Measurements from ENCODE around the gene B3GNT4. TPM values are rescaled to one million over a fixed set of nuclear protein-coding genes. Genes with fewer than 3 reads are reported as not detected.

Gene B3GNT4
- 0.29 TPM in 2 replicates for total RNA-seq

DNA sequence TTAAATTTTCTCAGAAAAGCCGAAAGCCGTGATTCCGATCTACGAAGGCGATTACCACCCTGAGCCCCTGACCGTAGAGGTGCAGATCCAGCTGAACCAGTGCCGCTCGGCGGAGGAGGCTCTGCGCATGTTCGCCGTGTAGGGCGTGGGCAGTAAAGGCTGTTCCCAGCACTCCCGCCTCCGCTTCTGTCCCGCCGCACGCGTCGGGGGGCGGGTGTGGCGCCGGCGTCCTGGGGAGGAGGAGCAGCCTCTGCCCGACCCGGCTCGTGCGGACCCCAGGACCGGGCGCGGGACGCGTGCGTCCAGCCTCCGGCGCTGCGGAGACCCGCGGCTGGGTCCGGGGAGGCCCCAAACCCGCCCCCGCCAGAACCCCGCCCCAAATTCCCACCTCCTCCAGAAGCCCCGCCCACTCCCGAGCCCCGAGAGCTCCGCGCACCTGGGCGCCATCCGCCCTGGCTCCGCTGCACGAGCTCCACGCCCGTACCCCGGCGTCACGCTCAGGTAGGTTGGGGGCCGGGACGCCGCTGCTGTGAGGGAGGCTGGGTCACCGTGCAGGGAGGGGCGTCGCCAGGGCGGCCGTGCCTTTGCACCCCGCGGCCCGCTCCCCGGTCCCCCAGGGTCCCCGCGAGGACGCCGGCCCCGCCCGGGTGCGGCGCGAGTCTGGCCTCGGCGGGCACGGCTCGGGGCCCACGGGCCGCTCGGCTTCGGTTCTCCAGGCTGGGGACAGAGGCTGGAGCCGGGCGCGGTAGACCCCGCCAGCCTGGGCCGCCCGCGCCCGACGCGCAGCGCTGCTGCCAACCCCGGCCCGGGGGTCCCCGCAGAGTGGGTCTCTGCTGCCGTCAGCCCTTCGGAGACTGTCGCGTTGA is at the start of gene B3GNT4:
TSS of gene B3GNT4 (plus strand) at position 409 of the 866 bp plus-strand sequence. CDS start 910 bp downstream, outside the sequence.
- Mint-ChIP-seq H3K4me3 (peak within 1 kb of the TSS; percentile 82), H3K4me1 (ENCODE audit: low read depth) (no peaks in the 10 kb centered on the region), H3K9me3 (no peaks in the 10 kb centered on the region), H3K36me3 (ENCODE audit: low read depth) (peaks cover 5% of the 10 kb centered on the region), H3K27me3 (ENCODE audit: insufficient read depth) (peaks cover 23% of the 10 kb centered on the region), H3K27ac (peak within 1 kb of the TSS; percentile 40)
- intact Hi-C loops (cut with micrococcal nuclease), result loop anchor here (1.0 kb wide), 1 partner anchor 23 kb away; the partner anchor contains the start of gene DIABLO
- DNase-seq (ENCODE audit: low spot score), result peak; percentile 45

DNA sequence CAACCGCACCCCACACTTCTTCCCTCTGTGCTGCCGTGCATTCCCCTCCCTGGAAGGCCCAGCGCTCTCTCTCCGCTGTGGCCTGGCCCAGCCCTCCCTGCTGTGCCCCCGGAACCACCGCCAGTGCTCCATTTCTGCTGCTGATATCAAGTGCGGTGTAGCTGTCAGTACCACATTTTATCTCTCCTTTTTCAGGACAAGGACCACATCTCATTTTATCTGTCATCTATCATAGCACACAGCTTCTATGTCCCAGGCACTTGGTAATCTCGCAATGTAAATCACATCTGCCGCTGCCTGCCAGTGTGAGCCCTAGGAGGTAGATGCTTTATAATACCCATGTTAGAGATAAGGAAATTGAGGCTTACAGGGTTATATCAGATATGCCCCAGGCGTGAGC is 47.8 kb upstream of the B3GNT4 start:
- H3K27ac Mint-ChIP-seq, result no peak overlapping the region
- H3K27me3 Mint-ChIP-seq (ENCODE audit: insufficient read depth), result peaks cover 4% of the 10 kb centered on the region
- no peaks in the 10 kb centered on the region for H3K4me1 Mint-ChIP-seq (ENCODE audit: low read depth)
- H3K36me3 Mint-ChIP-seq (ENCODE audit: low read depth), result no peaks in the 10 kb centered on the region
- no peak for DNase-seq (ENCODE audit: low spot score)
- no peaks in the 10 kb centered on the region for H3K9me3 Mint-ChIP-seq
- H3K4me3 Mint-ChIP-seq, result no peak overlapping the region
- intact Hi-C loops (cut with micrococcal nuclease), result no loop called here

DNA sequence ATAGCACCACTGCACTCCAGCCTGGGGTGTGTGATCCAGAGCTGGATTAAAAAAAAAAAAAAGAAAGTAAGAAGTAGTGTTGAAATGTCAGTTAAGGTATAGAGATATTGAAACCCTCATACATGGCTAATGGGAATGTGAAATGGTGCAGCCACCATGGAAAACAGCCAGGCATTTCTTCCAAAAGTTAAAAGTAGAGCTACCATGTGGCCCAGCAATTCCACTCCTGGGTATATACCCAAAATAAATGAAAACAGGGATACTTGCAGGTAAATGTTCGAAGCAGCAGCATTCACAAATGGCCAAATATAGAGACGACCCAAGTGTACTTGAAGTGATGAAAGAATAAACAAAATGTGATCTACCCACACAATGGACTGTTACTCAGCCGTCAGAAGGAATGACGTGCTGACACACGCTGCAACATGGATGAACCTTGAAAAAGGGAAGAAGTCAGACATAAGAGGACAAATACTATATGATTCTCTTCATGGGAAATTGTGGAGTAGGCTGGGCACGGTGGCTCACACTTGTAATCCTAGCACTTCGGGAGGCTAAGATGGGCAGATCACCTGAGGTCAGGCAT is 44.7 kb upstream of the B3GNT4 start:
- Mint-ChIP-seq H3K27ac (no peak overlapping the region), H3K9me3 (no peaks in the 10 kb centered on the region), H3K36me3 (ENCODE audit: low read depth) (no peaks in the 10 kb centered on the region), H3K27me3 (ENCODE audit: insufficient read depth) (peaks cover 3% of the 10 kb centered on the region), H3K4me3 (no peak overlapping the region), H3K4me1 (ENCODE audit: low read depth) (peaks cover 19% of the 10 kb centered on the region)
- intact Hi-C loops (cut with micrococcal nuclease), result no loop called here
- no peak for DNase-seq (ENCODE audit: low spot score)

DNA sequence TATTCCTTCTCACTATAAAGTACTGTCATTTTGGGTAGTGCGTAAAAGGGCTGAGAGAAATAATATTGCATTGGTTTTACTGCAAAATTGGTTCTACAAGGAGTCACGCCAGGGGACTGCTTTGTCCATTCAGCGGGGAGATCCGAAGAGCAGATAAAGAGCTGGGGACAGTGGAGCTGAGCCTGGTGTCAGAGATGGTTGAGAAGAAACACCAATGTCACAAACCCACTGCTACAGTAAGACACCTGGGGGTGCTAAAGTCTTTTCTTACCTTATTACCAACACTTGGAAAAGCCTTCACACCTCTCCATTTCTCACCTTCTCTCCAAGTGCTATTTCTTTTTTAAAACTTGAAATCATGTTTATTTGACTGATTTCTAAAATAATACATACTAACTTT is 43.6 kb upstream of the B3GNT4 start:
- Mint-ChIP-seq H3K27ac (no peak overlapping the region), H3K36me3 (ENCODE audit: low read depth) (no peaks in the 10 kb centered on the region), H3K4me3 (no peak overlapping the region), H3K27me3 (ENCODE audit: insufficient read depth) (peaks cover 3% of the 10 kb centered on the region), H3K9me3 (no peaks in the 10 kb centered on the region), H3K4me1 (ENCODE audit: low read depth) (peaks cover 21% of the 10 kb centered on the region)
- DNase-seq (ENCODE audit: low spot score), result no peak
- intact Hi-C loops (cut with micrococcal nuclease), result loop anchor here (1.0 to 2.0 kb wide), 2 partner anchors 15 to 31 kb away; partner anchors contain the start of gene IL31

DNA sequence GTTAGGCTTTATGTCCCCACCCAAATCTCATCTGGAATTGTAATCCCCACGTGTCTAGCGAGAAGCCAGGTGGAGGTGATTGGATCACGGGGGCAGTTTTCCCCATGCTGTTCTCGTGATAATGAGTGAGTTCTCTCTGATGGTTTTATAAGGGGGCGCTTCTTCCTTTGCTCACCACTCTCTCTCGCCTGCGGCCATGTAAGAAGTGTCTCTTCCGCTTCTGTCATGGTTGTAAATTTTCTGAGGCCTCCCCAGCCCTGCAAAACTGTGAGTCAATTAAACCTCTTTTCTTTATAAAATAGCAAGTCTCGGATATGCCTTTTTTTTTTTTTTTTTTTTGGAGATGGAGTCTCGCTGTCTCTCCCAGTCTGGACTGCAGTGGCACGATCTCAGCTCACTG is 42.7 kb upstream of the B3GNT4 start:
- Mint-ChIP-seq H3K4me1 (ENCODE audit: low read depth) (peaks cover 25% of the 10 kb centered on the region), H3K9me3 (no peaks in the 10 kb centered on the region), H3K4me3 (no peak overlapping the region), H3K27ac (no peak overlapping the region), H3K36me3 (ENCODE audit: low read depth) (no peaks in the 10 kb centered on the region), H3K27me3 (ENCODE audit: insufficient read depth) (peaks cover under 1% of the 10 kb centered on the region)
- intact Hi-C loops (cut with micrococcal nuclease), result loop anchor here (1.0 to 2.0 kb wide), 2 partner anchors 14 to 31 kb away; partner anchors contain the start of gene IL31
- DNase-seq (ENCODE audit: low spot score), result no peak

DNA sequence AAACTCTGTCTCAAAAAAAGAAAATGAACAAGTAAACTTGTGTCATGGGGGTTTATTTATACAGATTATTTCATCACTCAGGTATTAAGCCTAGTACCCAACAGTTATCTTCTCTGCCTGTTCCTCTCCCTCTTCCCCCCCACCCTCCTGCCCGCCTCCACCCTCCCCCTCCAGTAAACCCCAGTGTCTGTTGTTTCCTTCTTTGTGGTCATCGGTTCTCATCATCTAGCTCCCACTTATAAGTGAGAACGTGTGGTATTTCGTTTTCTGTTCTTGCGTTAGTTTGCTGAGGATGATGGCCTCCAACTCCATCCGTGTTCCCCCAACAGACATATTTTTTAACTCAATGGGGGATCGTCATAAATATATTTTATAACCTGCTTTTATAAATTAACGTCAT is 41.8 kb upstream of the B3GNT4 start:
- no peak overlapping the region for H3K4me3 Mint-ChIP-seq
- DNase-seq (ENCODE audit: low spot score), result no peak
- H3K9me3 Mint-ChIP-seq, result no peaks in the 10 kb centered on the region
- H3K27ac Mint-ChIP-seq, result peak overlapping the region; percentile 27
- H3K4me1 Mint-ChIP-seq (ENCODE audit: low read depth), result peaks cover 29% of the 10 kb centered on the region
- no peaks in the 10 kb centered on the region for H3K27me3 Mint-ChIP-seq (ENCODE audit: insufficient read depth)
- intact Hi-C loops (cut with micrococcal nuclease), result loop anchor here (2.0 kb wide), 1 partner anchor 13 kb away; the partner anchor contains the start of gene IL31
- no peaks in the 10 kb centered on the region for H3K36me3 Mint-ChIP-seq (ENCODE audit: low read depth)

DNA sequence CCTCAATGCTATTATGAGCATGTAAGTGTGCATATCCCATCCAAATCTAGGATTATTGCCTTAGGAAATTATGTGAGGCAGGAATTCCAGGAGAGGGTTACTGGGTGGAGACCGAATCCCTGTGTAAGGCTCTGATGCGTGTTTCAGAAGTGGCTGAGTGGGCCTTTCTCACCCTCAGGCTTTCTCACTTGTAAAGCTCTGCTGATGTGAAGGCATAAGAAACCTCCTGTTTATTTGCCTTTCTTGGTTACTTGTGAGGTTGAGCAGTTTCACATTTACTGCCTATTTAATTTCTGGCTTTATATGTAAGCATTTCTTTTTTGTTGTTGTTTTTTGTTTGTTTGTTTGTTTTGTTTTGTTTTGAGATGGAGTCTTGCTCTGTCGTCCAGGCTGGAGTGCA is 40.5 kb upstream of the B3GNT4 start:
- Mint-ChIP-seq H3K36me3 (ENCODE audit: low read depth) (no peaks in the 10 kb centered on the region), H3K4me1 (ENCODE audit: low read depth) (peaks cover 36% of the 10 kb centered on the region), H3K9me3 (no peaks in the 10 kb centered on the region), H3K27ac (no peak overlapping the region), H3K27me3 (ENCODE audit: insufficient read depth) (no peaks in the 10 kb centered on the region), H3K4me3 (no peak overlapping the region)
- DNase-seq (ENCODE audit: low spot score), result no peak
- intact Hi-C loops (cut with micrococcal nuclease), result no loop called here

DNA sequence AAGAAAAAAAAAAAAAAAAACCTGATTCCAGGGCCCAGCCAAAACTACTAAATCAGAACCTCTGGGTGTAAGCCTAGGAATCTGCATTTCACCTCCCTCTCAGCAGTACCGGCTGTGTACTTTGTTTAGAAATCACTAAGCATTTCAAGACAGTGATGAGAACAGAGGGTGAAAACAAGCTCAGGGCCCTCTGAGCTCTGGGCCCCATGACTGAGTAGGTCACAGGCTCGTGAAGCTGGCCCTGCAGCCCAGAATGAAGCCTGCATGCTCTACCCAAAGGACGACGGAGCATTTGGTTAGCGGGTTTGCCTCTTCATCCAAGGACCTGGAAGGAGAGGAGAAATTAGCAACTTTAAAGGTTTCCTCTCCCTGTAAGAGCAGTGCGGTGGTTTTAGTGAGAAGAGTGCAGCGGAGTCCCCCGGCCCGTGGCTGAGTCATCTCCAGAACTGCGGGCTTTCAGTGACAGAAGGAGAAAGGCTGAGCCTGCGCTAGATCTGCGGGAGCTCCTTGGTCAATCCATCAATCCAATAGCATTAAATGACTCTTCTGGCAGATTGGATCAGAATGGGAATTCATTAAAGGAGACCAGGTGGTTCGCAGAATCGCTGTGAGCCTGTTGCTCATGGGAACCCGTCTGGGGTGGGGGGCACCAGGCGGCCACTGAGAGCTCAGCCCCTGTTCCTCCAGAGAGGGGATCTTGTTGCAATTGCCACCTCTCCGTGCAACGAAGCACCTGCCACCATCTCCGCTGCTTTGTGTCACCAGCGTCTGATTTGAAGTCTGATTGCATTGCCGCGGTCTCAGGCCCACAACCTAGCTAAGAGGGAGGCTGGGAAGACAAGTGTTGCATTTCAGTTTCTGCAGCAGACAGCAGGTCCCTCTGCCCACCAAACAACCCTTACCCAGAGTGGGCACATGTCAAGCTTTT is 36.8 kb upstream of the B3GNT4 start:
- H3K27ac Mint-ChIP-seq, result no peak overlapping the region
- intact Hi-C loops (cut with micrococcal nuclease), result loop anchor here (1.0 to 2.0 kb wide), 3 partner anchors 8 to 84 kb away; partner anchors contain the start of genes IL31 and LRRC43
- H3K4me3 Mint-ChIP-seq, result no peak overlapping the region
- H3K9me3 Mint-ChIP-seq, result no peaks in the 10 kb centered on the region
- H3K36me3 Mint-ChIP-seq (ENCODE audit: low read depth), result no peaks in the 10 kb centered on the region
- no peaks in the 10 kb centered on the region for H3K27me3 Mint-ChIP-seq (ENCODE audit: insufficient read depth)
- peak; percentile 48 for DNase-seq (ENCODE audit: low spot score)
- H3K4me1 Mint-ChIP-seq (ENCODE audit: low read depth), result peaks cover 34% of the 10 kb centered on the region

DNA sequence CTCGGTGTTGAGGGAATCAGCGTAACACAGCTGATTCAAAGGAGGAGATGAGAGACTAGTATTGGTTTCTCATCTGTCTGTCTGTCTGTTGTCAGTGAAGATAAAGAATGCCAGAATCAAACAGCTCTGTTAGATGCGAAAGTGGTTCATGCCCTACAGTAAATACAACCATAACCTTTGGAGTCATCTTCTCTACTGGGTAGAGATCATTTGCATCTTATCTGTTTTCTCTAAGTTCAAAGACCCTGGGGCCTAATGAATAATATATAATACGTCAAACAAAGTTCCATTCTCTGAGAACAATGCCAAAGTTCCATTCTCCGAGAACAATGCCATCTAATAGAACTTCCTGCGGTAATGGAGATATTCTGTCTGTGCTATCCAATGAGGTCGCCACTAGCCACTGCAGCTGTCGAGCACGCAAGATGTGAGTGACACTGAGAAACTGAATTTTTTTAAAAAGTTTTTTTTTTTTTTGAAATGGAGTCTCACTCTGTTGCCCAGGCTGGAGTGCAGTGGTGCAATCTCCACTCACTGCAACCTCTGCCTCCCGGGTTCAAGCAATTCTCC is 36.1 kb upstream of the B3GNT4 start:
- Mint-ChIP-seq H3K27ac (no peak overlapping the region), H3K27me3 (ENCODE audit: insufficient read depth) (no peaks in the 10 kb centered on the region), H3K4me1 (ENCODE audit: low read depth) (peaks cover 26% of the 10 kb centered on the region), H3K36me3 (ENCODE audit: low read depth) (no peaks in the 10 kb centered on the region), H3K9me3 (no peaks in the 10 kb centered on the region), H3K4me3 (no peak overlapping the region)
- intact Hi-C loops (cut with micrococcal nuclease), result loop anchor here (2.0 kb wide), 2 partner anchors 15 to 85 kb away; partner anchors contain the start of gene LRRC43
- no peak for DNase-seq (ENCODE audit: low spot score)

DNA sequence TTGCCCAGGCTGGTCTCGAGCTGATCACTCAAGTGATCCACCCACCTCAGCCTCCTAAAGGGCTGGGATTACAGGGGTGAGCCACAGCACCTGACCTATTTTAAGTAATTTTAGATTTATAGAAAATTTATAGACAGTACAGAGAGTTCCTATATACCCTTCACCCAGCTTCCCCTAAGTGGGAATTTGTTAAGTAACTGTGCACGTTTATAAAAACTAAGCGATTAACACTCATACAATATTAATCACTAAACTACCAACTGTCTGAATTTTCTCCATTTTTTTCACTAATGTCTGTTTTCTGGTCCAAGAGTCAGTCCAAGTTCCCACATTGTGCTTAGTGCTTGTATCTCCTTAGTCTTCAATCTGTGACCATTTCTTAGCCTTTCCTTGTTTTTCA is 35.0 kb upstream of the B3GNT4 start:
- peaks cover 17% of the 10 kb centered on the region for H3K4me1 Mint-ChIP-seq (ENCODE audit: low read depth)
- no peak overlapping the region for H3K27ac Mint-ChIP-seq
- no peak overlapping the region for H3K4me3 Mint-ChIP-seq
- H3K9me3 Mint-ChIP-seq, result no peaks in the 10 kb centered on the region
- no peak for DNase-seq (ENCODE audit: low spot score)
- intact Hi-C loops (cut with micrococcal nuclease), result no loop called here
- H3K36me3 Mint-ChIP-seq (ENCODE audit: low read depth), result no peaks in the 10 kb centered on the region
- H3K27me3 Mint-ChIP-seq (ENCODE audit: insufficient read depth), result no peaks in the 10 kb centered on the region

DNA sequence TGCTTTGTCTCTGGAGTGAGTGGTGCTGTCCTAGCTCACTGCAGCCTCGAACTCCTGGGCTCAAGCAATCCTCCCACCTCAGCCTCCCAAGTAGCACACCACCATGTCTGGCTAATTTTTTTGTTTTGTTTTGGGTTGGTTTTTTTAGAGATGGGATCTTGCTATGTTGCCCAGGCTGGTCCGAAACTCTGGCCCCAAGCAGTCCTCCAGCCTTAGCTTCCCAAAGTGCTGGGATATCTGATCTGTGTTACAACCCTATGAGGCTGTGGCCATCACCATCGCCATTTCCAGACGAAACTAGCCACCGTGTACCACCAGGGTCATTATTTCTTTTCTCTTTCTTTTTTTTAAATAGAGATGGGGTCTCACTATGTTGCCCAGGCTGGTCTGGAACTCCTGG is 32.1 kb upstream of the B3GNT4 start:
- peaks cover 10% of the 10 kb centered on the region for H3K4me1 Mint-ChIP-seq (ENCODE audit: low read depth)
- DNase-seq (ENCODE audit: low spot score), result no peak
- no peak overlapping the region for H3K27ac Mint-ChIP-seq
- no peak overlapping the region for H3K4me3 Mint-ChIP-seq
- H3K27me3 Mint-ChIP-seq (ENCODE audit: insufficient read depth), result peaks cover 7% of the 10 kb centered on the region
- no peaks in the 10 kb centered on the region for H3K9me3 Mint-ChIP-seq
- H3K36me3 Mint-ChIP-seq (ENCODE audit: low read depth), result no peaks in the 10 kb centered on the region
- intact Hi-C loops (cut with micrococcal nuclease), result no loop called here

DNA sequence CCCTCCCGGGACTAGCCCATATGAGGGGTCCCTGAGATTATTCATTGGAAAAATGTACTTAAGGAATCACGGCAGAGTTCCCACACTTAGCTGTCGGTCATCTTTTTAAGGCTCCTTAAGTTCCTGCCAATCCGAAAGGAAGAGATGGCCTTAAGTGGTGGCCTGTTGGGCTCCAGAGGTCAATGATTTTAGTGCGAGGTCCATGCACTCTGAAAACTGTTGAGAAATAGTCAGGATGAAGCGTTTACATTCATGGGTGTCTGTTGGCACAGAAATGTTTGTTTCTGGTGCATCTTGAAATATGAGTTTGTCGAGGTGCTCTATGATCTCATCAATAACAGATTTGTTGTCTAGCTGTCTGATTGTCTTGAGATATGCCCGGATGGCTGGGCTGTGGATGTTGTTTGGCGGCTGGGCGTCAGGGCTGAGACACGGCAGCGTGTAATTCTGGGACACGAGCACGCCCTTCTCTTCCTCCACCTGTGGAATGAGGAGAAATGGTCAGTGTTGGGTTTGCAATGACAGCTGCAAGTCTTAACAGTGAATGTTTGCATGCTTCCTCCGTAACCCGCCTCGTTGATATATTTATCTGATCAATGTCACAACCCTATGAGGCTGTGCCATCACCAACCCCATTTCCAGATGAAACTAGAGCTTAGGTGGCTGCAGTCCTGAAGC is 31.1 kb upstream of the B3GNT4 start:
- Mint-ChIP-seq H3K27ac (no peak overlapping the region), H3K36me3 (ENCODE audit: low read depth) (no peaks in the 10 kb centered on the region), H3K4me1 (ENCODE audit: low read depth) (no peaks in the 10 kb centered on the region), H3K27me3 (ENCODE audit: insufficient read depth) (peaks cover 8% of the 10 kb centered on the region), H3K9me3 (no peaks in the 10 kb centered on the region), H3K4me3 (no peak overlapping the region)
- DNase-seq (ENCODE audit: low spot score), result no peak
- intact Hi-C loops (cut with micrococcal nuclease), result no loop called here
